ENCODE data around the gene DVL2.

- TF ChIP-seq, protein P1, sequence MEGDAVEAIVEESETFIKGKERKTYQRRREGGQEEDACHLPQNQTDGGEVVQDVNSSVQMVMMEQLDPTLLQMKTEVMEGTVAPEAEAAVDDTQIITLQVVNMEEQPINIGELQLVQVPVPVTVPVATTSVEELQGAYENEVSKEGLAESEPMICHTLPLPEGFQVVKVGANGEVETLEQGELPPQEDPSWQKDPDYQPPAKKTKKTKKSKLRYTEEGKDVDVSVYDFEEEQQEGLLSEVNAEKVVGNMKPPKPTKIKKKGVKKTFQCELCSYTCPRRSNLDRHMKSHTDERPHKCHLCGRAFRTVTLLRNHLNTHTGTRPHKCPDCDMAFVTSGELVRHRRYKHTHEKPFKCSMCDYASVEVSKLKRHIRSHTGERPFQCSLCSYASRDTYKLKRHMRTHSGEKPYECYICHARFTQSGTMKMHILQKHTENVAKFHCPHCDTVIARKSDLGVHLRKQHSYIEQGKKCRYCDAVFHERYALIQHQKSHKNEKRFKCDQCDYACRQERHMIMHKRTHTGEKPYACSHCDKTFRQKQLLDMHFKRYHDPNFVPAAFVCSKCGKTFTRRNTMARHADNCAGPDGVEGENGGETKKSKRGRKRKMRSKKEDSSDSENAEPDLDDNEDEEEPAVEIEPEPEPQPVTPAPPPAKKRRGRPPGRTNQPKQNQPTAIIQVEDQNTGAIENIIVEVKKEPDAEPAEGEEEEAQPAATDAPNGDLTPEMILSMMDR (IDR thresholded peaks at IDR 0.05; ENCODE audit: poor library complexity, severe bottlenecking), result no peak
- TF ChIP-seq POLR2AphosphoS5 (IDR thresholded peaks at IDR 0.05), result no peak
- TF ChIP-seq, protein P2, sequence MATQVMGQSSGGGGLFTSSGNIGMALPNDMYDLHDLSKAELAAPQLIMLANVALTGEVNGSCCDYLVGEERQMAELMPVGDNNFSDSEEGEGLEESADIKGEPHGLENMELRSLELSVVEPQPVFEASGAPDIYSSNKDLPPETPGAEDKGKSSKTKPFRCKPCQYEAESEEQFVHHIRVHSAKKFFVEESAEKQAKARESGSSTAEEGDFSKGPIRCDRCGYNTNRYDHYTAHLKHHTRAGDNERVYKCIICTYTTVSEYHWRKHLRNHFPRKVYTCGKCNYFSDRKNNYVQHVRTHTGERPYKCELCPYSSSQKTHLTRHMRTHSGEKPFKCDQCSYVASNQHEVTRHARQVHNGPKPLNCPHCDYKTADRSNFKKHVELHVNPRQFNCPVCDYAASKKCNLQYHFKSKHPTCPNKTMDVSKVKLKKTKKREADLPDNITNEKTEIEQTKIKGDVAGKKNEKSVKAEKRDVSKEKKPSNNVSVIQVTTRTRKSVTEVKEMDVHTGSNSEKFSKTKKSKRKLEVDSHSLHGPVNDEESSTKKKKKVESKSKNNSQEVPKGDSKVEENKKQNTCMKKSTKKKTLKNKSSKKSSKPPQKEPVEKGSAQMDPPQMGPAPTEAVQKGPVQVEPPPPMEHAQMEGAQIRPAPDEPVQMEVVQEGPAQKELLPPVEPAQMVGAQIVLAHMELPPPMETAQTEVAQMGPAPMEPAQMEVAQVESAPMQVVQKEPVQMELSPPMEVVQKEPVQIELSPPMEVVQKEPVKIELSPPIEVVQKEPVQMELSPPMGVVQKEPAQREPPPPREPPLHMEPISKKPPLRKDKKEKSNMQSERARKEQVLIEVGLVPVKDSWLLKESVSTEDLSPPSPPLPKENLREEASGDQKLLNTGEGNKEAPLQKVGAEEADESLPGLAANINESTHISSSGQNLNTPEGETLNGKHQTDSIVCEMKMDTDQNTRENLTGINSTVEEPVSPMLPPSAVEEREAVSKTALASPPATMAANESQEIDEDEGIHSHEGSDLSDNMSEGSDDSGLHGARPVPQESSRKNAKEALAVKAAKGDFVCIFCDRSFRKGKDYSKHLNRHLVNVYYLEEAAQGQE (IDR thresholded peaks at IDR 0.05; ENCODE audit: borderline replicate concordance), result no peak
Observed at GRCh38 chr17:7240375-7240774, 6.1 kb upstream of the DVL2 start.
